Karpas-422 (cell line): ENCODE measurements around the gene KYAT1. TPM values are rescaled to one million over a fixed set of nuclear protein-coding genes. Genes with fewer than 3 reads are reported as not detected.

Source experiments
- DNase-seq: peaks from one replicate; pipeline ENCODE4 v3.0.0-alpha.2; 2015
- H2AFZ ChIP-seq: fragments of 200-600 bp; sonication (generic); 2 replicates; pipeline ENCODE4 v1.6.1; 2014; ENCODE audit warnings: antibody characterized with exemption, low read length, mixed read lengths
- H3K27ac ChIP-seq: fragments of 200-600 bp; sonication (generic); 2 replicates; pipeline ENCODE4 v1.5.1; 2014; ENCODE audit warnings: mild to moderate bottlenecking, low read length, moderate library complexity
- H3K27me3 ChIP-seq: fragments of 200-600 bp; sonication (generic); 2 replicates; pipeline ENCODE4 v1.6.1; 2014; ENCODE audit warnings: low read length, mixed read lengths
- H3K36me3 ChIP-seq: fragments of 200-600 bp; sonication (generic); 2 replicates; pipeline ENCODE4 v1.6.1; 2014; ENCODE audit warnings: low read length, mixed read lengths; ENCODE audit not compliant: insufficient read depth
- H3K4me1 ChIP-seq: fragments of 200-600 bp; sonication (generic); 2 replicates; pipeline ENCODE4 v1.6.1; 2014; ENCODE audit warnings: mild to moderate bottlenecking, low read length, mixed read lengths
- H3K4me2 ChIP-seq: fragments of 200-600 bp; sonication (generic); 2 replicates; pipeline ENCODE4 v1.6.1; 2014; ENCODE audit warnings: low read length, low read depth, mild to moderate bottlenecking; ENCODE audit not compliant: poor library complexity, severe bottlenecking
- H3K4me3 ChIP-seq: fragments of 200-600 bp; sonication (generic); 2 replicates; pipeline ENCODE4 v1.5.1; 2014; ENCODE audit warnings: mild to moderate bottlenecking, antibody characterized with exemption, low read length, mixed read lengths
- H3K79me2 ChIP-seq: fragments of 200-600 bp; sonication (generic); 2 replicates; pipeline ENCODE4 v1.6.1; 2014; ENCODE audit warnings: mild to moderate bottlenecking, low read length, mixed read lengths
- H3K9ac ChIP-seq: fragments of 200-600 bp; sonication (generic); 2 replicates; pipeline ENCODE4 v1.6.0; 2014; ENCODE audit warnings: low read length
- H3K9me2 ChIP-seq: fragments of 200-600 bp; sonication (generic), shearing (Covaris generic); replicated peaks from 2 replicates; pipeline ENCODE4 v1.6.0; 2014; ENCODE audit warnings: mild to moderate bottlenecking, low read length, moderate library complexity; ENCODE audit not compliant: insufficient read depth
- H3K9me3 ChIP-seq: fragments of 300-700, 200-600 bp; sonication (generic); 2 replicates; pipeline ENCODE4 v1.6.1; 2014; ENCODE audit warnings: low read length, mixed read lengths
- H4K20me1 ChIP-seq: fragments of 200-600 bp; sonication (generic); 2 replicates; pipeline ENCODE4 v1.6.1; 2014; ENCODE audit warnings: mild to moderate bottlenecking, antibody characterized with exemption, low read length, low read depth; ENCODE audit not compliant: insufficient read depth
- total RNA-seq: library from RNA; depleted of rRNA; stranded (reverse); fragments of >200 nt; shearing (Covaris generic); gene quantifications from 2 replicates; pipeline ENCODE4 v1.2.3, GENCODE V29; 2014; ENCODE audit warnings: low replicate concordance

The KYAT1 gene
- total RNA-seq, 1 experiment from 2014 or later, result 26.8 TPM

DNA sequence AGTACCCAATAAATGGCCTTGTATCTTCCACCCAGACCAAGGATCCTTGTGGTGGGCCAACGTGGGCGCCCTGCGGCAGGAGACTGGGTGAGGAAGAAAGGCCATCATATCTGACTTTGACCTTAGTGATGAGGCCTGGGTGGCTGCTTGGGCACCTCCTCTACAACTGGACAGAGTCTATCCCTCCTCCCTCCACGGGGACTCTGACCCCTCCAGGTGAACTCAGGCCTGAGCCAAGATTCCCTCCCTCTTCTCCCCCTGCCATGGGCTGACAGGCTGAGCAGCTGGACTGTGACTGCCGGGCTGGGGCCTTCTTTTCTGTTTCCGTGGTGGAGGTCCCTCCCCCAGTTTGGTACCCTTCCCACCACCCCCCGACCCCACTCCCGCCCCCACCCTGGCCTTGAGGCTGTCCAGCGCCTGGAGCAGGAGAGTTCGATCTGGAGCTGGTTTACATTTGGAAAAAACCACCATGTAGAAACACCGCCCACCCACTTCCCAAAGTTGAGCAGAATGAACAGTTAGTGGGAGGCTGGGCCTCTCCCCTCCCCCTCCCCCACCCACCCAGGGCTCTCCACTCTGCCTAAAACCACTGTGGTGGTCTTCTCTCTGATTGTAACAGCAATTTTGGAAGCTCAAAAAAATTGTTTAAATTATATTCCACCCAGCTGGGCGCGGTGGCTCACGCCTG, 37.8 kb upstream of the KYAT1 start:
- Histone ChIP-seq H4K20me1 (no peaks in the 10 kb centered on the region), H3K9me3 (no peaks in the 10 kb centered on the region), H3K36me3 (no peaks in the 10 kb centered on the region; the same call in 1 of the 2 replicates), H3K9me2 (no peaks in the 10 kb centered on the region), H3K79me2 (no peaks in the 10 kb centered on the region), H3K4me3 (no peak overlapping the region), H3K27me3 (no peaks in the 10 kb centered on the region), H3K4me1 (peaks cover 17% of the 10 kb centered on the region), H3K27ac (no peak overlapping the region), H2AFZ (no peak overlapping the region), H3K9ac (no peak overlapping the region), H3K4me2 (no peak overlapping the region)
- no peak for DNase-seq

DNA sequence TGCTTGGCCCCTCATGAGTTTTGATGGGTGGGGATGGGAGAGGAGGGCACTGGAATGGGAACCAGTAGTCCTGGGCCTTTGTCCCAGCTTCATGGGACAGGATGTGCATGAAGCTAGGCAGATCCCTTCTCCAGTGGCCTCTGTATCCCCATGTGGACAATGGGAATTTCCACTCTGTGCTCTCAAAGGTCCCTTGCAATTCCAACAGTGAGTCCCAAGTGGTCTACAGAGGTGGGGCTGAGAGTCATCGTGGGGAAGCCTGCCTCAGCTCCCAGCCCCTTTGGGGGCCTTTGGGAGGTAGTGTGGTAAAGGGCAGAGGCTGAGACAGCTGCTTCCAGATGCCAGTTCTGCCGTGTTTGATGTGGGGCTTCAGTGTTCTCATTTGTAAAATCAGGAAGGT, 37.2 kb upstream of the KYAT1 start:
- Histone ChIP-seq H4K20me1 (no peaks in the 10 kb centered on the region), H3K4me1 (peaks cover 17% of the 10 kb centered on the region)

DNA sequence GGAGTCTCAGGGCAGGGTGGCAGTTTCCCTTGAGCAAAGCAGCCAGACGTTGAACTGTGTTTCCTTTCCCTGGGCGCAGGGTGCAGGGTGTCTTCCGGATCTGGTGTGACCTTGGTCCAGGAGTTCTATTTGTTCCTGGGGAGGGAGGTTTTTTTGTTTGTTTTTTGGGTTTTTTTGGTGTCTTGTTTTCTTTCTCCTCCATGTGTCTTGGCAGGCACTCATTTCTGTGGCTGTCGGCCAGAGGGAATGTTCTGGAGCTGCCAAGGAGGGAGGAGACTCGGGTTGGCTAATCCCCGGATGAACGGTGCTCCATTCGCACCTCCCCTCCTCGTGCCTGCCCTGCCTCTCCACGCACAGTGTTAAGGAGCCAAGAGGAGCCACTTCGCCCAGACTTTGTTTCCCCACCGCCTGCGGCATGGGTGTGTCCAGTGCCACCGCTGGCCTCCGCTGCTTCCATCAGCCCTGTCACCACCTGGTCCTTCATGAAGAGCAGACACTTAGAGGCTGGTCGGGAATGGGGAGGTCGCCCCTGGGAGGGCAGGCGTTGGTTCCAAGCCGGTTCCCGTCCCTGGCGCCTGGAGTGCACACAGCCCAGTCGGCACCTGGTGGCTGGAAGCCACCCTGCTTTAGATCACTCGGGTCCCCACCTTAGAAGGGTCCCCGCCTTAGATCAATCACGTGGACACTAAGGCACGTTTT, 35.5 kb upstream of the KYAT1 start:
- Histone ChIP-seq H3K9ac (no peak overlapping the region), H3K36me3 (no peaks in the 10 kb centered on the region; the same call in 1 of the 2 replicates), H4K20me1 (0 out of 2 replicates have a peak, but pooled peaks cover 5% of the 10 kb centered on the region), H3K27ac (no peak overlapping the region), H3K9me2 (no peaks in the 10 kb centered on the region), H3K9me3 (no peaks in the 10 kb centered on the region), H3K4me3 (no peak overlapping the region), H3K4me2 (no peak overlapping the region), H3K4me1 (peaks cover 12% of the 10 kb centered on the region), H3K79me2 (peaks cover 3% of the 10 kb centered on the region; the same call in 1 of the 2 replicates), H3K27me3 (no peaks in the 10 kb centered on the region), H2AFZ (no peak overlapping the region)
- DNase-seq, result no peak

More for the DNA sequence above, 37.2 kb upstream of the KYAT1 start:
- no peaks in the 10 kb centered on the region; the same call in 1 of the 2 replicates for H3K36me3 ChIP-seq
- H3K9ac ChIP-seq, result no peak overlapping the region
- no peaks in the 10 kb centered on the region for H3K9me2 ChIP-seq
- H2AFZ ChIP-seq, result no peak overlapping the region
- H3K79me2 ChIP-seq, result no peaks in the 10 kb centered on the region
- no peaks in the 10 kb centered on the region for H3K9me3 ChIP-seq
- no peak overlapping the region for H3K4me3 ChIP-seq
- DNase-seq, result no peak
- no peaks in the 10 kb centered on the region for H3K27me3 ChIP-seq
- no peak overlapping the region for H3K4me2 ChIP-seq
- no peak overlapping the region for H3K27ac ChIP-seq

DNA sequence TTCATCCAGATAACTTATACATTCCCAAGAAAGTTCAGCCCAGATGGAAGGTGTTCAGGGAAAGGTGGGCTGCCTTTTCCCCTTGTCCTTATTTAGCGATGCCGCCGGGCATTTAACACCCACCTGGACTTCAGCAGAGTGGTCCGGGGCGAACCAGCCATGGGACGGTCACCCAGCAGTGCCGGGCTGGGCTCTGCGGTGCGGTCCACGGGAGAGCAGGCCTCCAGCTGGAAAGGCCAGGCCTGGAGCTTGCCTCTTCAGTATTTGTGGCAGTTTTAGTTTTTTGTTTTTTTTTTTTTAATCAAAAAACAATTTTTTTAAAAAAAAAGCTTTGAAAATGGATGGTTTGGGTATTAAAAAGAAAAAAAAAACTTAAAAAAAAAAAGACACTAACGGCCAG, 35.0 kb upstream of the KYAT1 start:
- no peak overlapping the region for H3K9ac ChIP-seq

DNA sequence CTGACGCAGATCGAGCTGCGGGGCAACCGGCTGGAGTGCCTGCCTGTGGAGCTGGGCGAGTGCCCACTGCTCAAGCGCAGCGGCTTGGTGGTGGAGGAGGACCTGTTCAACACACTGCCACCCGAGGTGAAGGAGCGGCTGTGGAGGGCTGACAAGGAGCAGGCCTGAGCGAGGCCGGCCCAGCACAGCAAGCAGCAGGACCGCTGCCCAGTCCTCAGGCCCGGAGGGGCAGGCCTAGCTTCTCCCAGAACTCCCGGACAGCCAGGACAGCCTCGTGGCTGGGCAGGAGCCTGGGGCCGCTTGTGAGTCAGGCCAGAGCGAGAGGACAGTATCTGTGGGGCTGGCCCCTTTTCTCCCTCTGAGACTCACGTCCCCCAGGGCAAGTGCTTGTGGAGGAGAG, 34.5 kb upstream of the KYAT1 start:
- Histone ChIP-seq H3K9me3 (no peaks in the 10 kb centered on the region), H2AFZ (no peak overlapping the region), H3K36me3 (no peaks in the 10 kb centered on the region; the same call in 1 of the 2 replicates), H3K79me2 (peaks cover 3% of the 10 kb centered on the region; the same call in 1 of the 2 replicates), H3K27me3 (no peaks in the 10 kb centered on the region), H3K9ac (no peak overlapping the region), H4K20me1 (0 out of 2 replicates have a peak, but pooled peaks cover 5% of the 10 kb centered on the region), H3K4me1 (peaks cover 5% of the 10 kb centered on the region; the same call in 1 of the 2 replicates), H3K27ac (no peak overlapping the region), H3K9me2 (no peaks in the 10 kb centered on the region), H3K4me2 (no peak overlapping the region), H3K4me3 (no peak overlapping the region)
- no peak for DNase-seq

More for the DNA sequence above, 35.0 kb upstream of the KYAT1 start:
- Histone ChIP-seq H3K9me3 (no peaks in the 10 kb centered on the region), H3K27me3 (no peaks in the 10 kb centered on the region), H2AFZ (no peak overlapping the region), H3K27ac (no peak overlapping the region), H3K9me2 (no peaks in the 10 kb centered on the region), H3K79me2 (peaks cover 3% of the 10 kb centered on the region; the same call in 1 of the 2 replicates), H3K4me1 (peaks cover 6% of the 10 kb centered on the region), H4K20me1 (0 out of 2 replicates have a peak, but pooled peaks cover 5% of the 10 kb centered on the region), H3K4me3 (no peak overlapping the region), H3K36me3 (no peaks in the 10 kb centered on the region; the same call in 1 of the 2 replicates), H3K4me2 (no peak overlapping the region)
- no peak for DNase-seq

DNA sequence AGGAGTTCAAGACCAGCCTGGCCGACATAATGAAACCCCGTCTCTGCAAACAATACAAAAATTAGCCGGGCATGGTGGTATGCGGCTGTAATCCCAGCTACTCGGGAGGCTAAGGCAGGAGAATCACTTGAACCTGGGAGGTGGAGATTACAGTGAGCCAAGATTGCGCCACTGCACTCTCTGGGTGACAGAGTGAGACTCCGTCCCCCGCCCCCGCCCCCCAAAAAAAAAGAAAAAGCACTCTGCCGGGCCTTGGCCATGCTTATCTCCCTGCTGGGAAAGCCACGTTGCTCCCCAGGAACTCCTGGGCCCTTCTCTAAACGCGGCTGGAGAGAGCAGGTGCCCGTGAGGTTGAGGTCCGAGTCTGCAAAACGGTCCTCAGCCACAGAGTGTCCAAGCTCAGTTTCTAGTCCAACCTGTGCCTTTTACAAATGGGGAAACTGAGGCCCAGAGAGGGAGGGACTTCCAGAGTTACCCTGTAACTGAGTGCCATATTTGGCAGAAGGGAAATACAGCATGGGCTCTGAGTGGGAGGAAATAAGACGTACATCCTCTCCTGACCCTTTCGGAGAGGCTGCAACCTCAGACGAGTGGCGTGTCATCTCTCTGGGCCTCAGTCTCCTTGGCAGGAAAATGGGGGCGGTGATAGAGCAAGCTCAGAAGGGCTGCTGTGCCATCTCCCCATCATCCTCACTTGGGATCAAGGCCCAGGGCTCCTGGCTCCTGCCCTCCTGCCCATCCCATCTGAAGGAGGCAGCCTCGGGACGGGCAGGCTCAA, 32.4 kb upstream of the KYAT1 start:
- Histone ChIP-seq H3K9ac (no peak overlapping the region), H3K27me3 (no peaks in the 10 kb centered on the region), H3K4me3 (no peak overlapping the region), H3K9me3 (no peaks in the 10 kb centered on the region), H3K4me2 (no peak overlapping the region), H3K27ac (no peak overlapping the region), H3K9me2 (no peaks in the 10 kb centered on the region), H4K20me1 (0 out of 2 replicates have a peak, but pooled peaks cover 5% of the 10 kb centered on the region), H2AFZ (no peak overlapping the region), H3K36me3 (no peaks in the 10 kb centered on the region; the same call in 1 of the 2 replicates), H3K4me1 (no peaks in the 10 kb centered on the region), H3K79me2 (peaks cover 3% of the 10 kb centered on the region; the same call in 1 of the 2 replicates)
- DNase-seq, result no peak

DNA sequence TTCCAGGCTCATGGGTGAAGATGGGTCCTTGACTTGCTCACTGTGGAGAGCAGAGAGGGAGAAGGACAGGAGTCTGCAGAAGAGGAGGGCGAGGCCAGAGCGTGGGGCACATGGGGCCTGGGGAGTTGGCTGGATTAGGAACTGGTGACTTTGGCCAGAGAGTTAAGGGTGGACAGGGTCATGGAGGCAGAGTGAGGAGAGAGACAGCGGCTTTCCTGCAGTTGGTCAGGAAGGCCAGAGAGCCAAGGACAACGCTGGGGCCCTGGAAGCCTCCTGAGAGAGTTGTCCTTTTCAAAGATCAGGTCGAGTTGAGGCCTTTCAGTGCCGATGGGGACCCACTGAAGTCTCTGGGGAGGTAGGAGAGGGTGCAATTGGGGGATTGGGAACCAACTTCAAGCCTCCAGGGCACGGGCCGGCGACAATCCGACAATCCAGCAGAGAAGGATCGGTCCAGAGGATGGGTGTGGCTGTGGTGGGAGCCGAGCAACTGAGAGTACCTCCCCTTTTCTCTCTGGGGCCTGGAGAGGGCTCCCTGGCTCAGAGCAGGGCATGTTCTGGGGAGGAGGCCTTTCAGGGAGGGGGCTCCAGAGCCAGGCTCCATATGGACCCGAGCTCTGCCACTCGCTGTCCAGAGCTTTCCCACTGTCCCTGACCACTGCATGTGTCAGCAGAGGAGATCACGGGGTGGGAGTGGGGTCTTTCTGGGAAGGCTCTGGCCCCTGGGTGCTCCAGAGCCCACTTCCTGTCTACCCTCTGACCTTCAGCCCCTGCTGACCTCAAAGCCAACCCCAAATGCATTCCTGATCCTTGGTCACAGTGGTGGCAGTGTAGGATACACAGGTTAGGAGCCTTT, 31.5 kb upstream of the KYAT1 start:
- H3K4me1 ChIP-seq, result no peaks in the 10 kb centered on the region
- H3K4me3 ChIP-seq, result no peak overlapping the region
- H3K9ac ChIP-seq, result no peak overlapping the region

More for the DNA sequence above, 31.5 kb upstream of the KYAT1 start:
- Histone ChIP-seq H3K4me2 (no peak overlapping the region), H3K27ac (no peak overlapping the region), H3K36me3 (no peaks in the 10 kb centered on the region; the same call in 1 of the 2 replicates), H3K27me3 (no peaks in the 10 kb centered on the region), H4K20me1 (0 out of 2 replicates have a peak, but pooled peaks cover 5% of the 10 kb centered on the region), H2AFZ (no peak overlapping the region), H3K9me3 (no peaks in the 10 kb centered on the region), H3K79me2 (peaks cover 3% of the 10 kb centered on the region; the same call in 1 of the 2 replicates), H3K9me2 (no peaks in the 10 kb centered on the region)
- no peak for DNase-seq
